Hypothalamus (tissue), 51 donors: ENCODE data around the gene GDF2.
A peak's percentile ranks its signal among the peaks of the same experiment; 100 is the strongest.

Experiments
- DNase-seq, 51 donors: peaks; one replicate each; lab custom pipeline; 2025; lab: John Stamatoyannopoulos, UW

The GDF2 gene

GRCh38 chr10:47311193-47311931 is 10.9 kb upstream of the GDF2 start:
- DNase-seq, result no peak

- DNase-seq, result peak in 49 of 51 donors; percentile 8 to 90 (median 65)
Measured at GRCh38 chr10:47311932-47312662, 10.2 kb upstream of the GDF2 start.

- no peak for DNase-seq
Measured at GRCh38 chr10:47312663-47312995, 9.6 kb upstream of the GDF2 start.

- no peak for DNase-seq
Measured at GRCh38 chr10:47314416-47314970, 7.8 kb upstream of the GDF2 start.

- no peak for DNase-seq
Measured at GRCh38 chr10:47315421-47315820, 6.8 kb upstream of the GDF2 start.

GRCh38 chr10:47316131-47316530 is 6.1 kb upstream of the GDF2 start:
- no peak for DNase-seq

- no peak for DNase-seq
Measured at GRCh38 chr10:47317251-47317650, 5.0 kb upstream of the GDF2 start.

- no peak for DNase-seq
Measured at GRCh38 chr10:47318706-47319105, 3.5 kb upstream of the GDF2 start.

GRCh38 chr10:47319784-47320183 is 2.5 kb upstream of the GDF2 start:
- DNase-seq, result no peak

- no peak for DNase-seq
Measured at GRCh38 chr10:47320812-47321211, 1.4 kb upstream of the GDF2 start.

GRCh38 chr10:47321521-47322195 is 596 bp upstream of the GDF2 start:
- DNase-seq, result no peak

- no peak for DNase-seq
Measured at GRCh38 chr10:47323087-47323486, 833 bp downstream of the GDF2 start.

- peak in 1 of 51 donors; percentile 7 for DNase-seq
Measured at GRCh38 chr10:47323636-47324296, 1.5 kb downstream of the GDF2 start.

GRCh38 chr10:47325303-47326291 is 3.3 kb downstream of the GDF2 start:
- no peak for DNase-seq

- no peak for DNase-seq
Measured at GRCh38 chr10:47326306-47326926, 4.2 kb downstream of the GDF2 start.

GRCh38 chr10:47326927-47327330 is 4.7 kb downstream of the GDF2 start:
- DNase-seq, result no peak

- no peak for DNase-seq
Measured at GRCh38 chr10:47329855-47330254, 7.6 kb downstream of the GDF2 start.

GRCh38 chr10:47330366-47330765 is 8.1 kb downstream of the GDF2 start:
- DNase-seq, result no peak

- DNase-seq, result no peak
Measured at GRCh38 chr10:47330804-47331203, 8.6 kb downstream of the GDF2 start.
